WTC11 (cell line): Measurements from ENCODE around the gene PAIP2. TPM values are rescaled to one million over a fixed set of nuclear protein-coding genes. Genes with fewer than 3 reads are reported as not detected.

Source experiments
- ATAC-seq: fragments of 200-7000 bp; cut with Tn5 transposase; 2 replicates; pipeline ENCODE4 v1.10.0; 2021; ENCODE audit warnings: mild to moderate bottlenecking, moderate library complexity
- CTCF ChIA-PET: fragments of 300-600 bp; sonication (Branson Sonifier 250); formaldehyde crosslinking; loops from one replicate; lab custom pipeline; 2021; ENCODE audit warnings: antibody characterized with exemption; lab: Charles Lee
- POLR2A ChIA-PET: fragments of 350-600 bp; sonication (Branson Sonifier 250); formaldehyde crosslinking; loops from one replicate; lab custom pipeline; 2021; ENCODE audit warnings: antibody characterized with exemption; lab: Charles Lee
- DNase-seq: peaks from one replicate; pipeline ENCODE4 v3.0.0; 2021; ENCODE audit warnings: low spot score
- H3K27ac Mint-ChIP-seq: 2 replicates; pipeline ENCODE4 v1.8.0; 2021; ENCODE audit warnings: mixed read lengths
- H3K27me3 Mint-ChIP-seq: 2 replicates; pipeline ENCODE4 v1.8.0; 2021; ENCODE audit warnings: low read depth, mild to moderate bottlenecking, moderate library complexity, mixed read lengths
- H3K36me3 Mint-ChIP-seq: 2 replicates; pipeline ENCODE4 v1.8.0; 2021; ENCODE audit warnings: mixed read lengths
- H3K4me1 Mint-ChIP-seq: 2 replicates; pipeline ENCODE4 v1.8.0; 2022; ENCODE audit warnings: mixed read lengths
- H3K4me3 Mint-ChIP-seq: 2 replicates; pipeline ENCODE4 v1.8.0; 2021; ENCODE audit warnings: mild to moderate bottlenecking, moderate library complexity, mixed read lengths
- H3K9me3 Mint-ChIP-seq: 2 replicates; pipeline ENCODE4 v1.8.0; 2021; ENCODE audit warnings: mixed read lengths
- CTCF ChIP-seq: fragments of 200-600 bp; IDR thresholded peaks from 2 replicates; pipeline ENCODE4 v1.8.0; 2022; ENCODE audit warnings: antibody characterized with exemption
- EMX1 ChIP-seq: fragments of 250-450 bp; sonication (Bioruptor Pico); IDR thresholded peaks from 2 replicates; pipeline ENCODE4 v1.8.0; 2021; ENCODE audit warnings: mild to moderate bottlenecking
- FOXK1 ChIP-seq: sonication (generic); formaldehyde crosslinking; IDR thresholded peaks from 2 replicates; pipeline ENCODE4 v1.8.0; 2022; ENCODE audit warnings: mild to moderate bottlenecking, moderate library complexity, missing genetic modification reagents
- GTF2I ChIP-seq: fragments of 250-450 bp; sonication (Bioruptor Pico); conservative IDR thresholded peaks from 2 replicates; pipeline ENCODE4 v1.4.0; 2021; ENCODE audit warnings: mild to moderate bottlenecking
- MAX ChIP-seq: sonication (generic); formaldehyde crosslinking; IDR thresholded peaks from 2 replicates; pipeline ENCODE4 v1.8.0; 2022; ENCODE audit warnings: mild to moderate bottlenecking, missing genetic modification reagents
- MLX ChIP-seq: sonication (generic); formaldehyde crosslinking; IDR thresholded peaks from 2 replicates; pipeline ENCODE4 v1.8.1; 2023; ENCODE audit warnings: mild to moderate bottlenecking, missing genetic modification reagents, moderate library complexity
- NR3C1 ChIP-seq: sonication (generic); formaldehyde crosslinking; conservative IDR thresholded peaks from 2 replicates; pipeline ENCODE4 v1.8.1; 2023; ENCODE audit warnings: low read depth, mild to moderate bottlenecking, missing genetic modification reagents
- RELA ChIP-seq: sonication (generic); formaldehyde crosslinking; IDR thresholded peaks from 2 replicates; pipeline ENCODE4 v1.8.1; 2022; ENCODE audit warnings: missing genetic modification reagents, mild to moderate bottlenecking, borderline replicate concordance
- RORB ChIP-seq: fragments of 250-450 bp; sonication (Bioruptor Pico); IDR thresholded peaks from 2 replicates; pipeline ENCODE4 v1.9.0; 2021; ENCODE audit warnings: mild to moderate bottlenecking
- SMAD4 ChIP-seq: sonication (generic); formaldehyde crosslinking; IDR thresholded peaks from 2 replicates; pipeline ENCODE4 v1.8.0; 2022; ENCODE audit warnings: mild to moderate bottlenecking, missing genetic modification reagents
- ZNF317 ChIP-seq: sonication (generic); formaldehyde crosslinking; IDR thresholded peaks from 2 replicates; pipeline ENCODE4 v1.8.1; 2023; ENCODE audit warnings: low read depth, mild to moderate bottlenecking, moderate library complexity, missing genetic modification reagents, borderline replicate concordance
- ZNF396 ChIP-seq: fragments of 250-450 bp; sonication (Bioruptor Pico); IDR thresholded peaks from 2 replicates; pipeline ENCODE4 v1.8.0; 2021; ENCODE audit warnings: mild to moderate bottlenecking, moderate library complexity, borderline replicate concordance
- total RNA-seq: library from RNA; stranded (reverse); gene quantifications from 3 replicates; pipeline ENCODE4 v1.2.3, GENCODE V29; 2021
- TF ChIP-seq, protein P1 (sequence below): fragments of 250-450 bp; sonication (Bioruptor Pico); IDR thresholded peaks from 2 replicates; pipeline ENCODE4 v1.9.0; 2021; ENCODE audit warnings: mild to moderate bottlenecking
- TF ChIP-seq, protein P2 (sequence below): fragments of 250-450 bp; sonication (Bioruptor Pico); conservative IDR thresholded peaks from 2 replicates; pipeline ENCODE4 v1.9.0; 2021; ENCODE audit warnings: mild to moderate bottlenecking
- TF ChIP-seq, protein P3 (sequence below): fragments of 250-450 bp; sonication (Bioruptor Pico); IDR thresholded peaks from 2 replicates; pipeline ENCODE4 v1.9.0; 2021; ENCODE audit warnings: mild to moderate bottlenecking
- TF ChIP-seq, protein P4 (sequence below): sonication (generic); formaldehyde crosslinking; IDR thresholded peaks from 2 replicates; pipeline ENCODE4 v1.8.0; 2022; ENCODE audit warnings: mild to moderate bottlenecking, missing genetic modification reagents
- TF ChIP-seq, protein P5 (sequence below): sonication (generic); formaldehyde crosslinking; IDR thresholded peaks from 2 replicates; pipeline ENCODE4 v1.8.1; 2022; ENCODE audit warnings: mild to moderate bottlenecking, moderate library complexity, missing genetic modification reagents

PAIP2 gene
- total RNA-seq, 1 experiment from 2014 or later, result 126 TPM

GRCh38 chr5:139402561-139403158 is 61.0 kb downstream of the PAIP2 start:
- peak; percentile 71 for DNase-seq
- H3K27me3 Mint-ChIP-seq, result no peaks in the 10 kb centered on the region
- peak overlapping the region; percentile 94 for H3K4me3 Mint-ChIP-seq
- TF ChIP-seq CTCF (peak; percentile 64; the same call in 1 of the 2 replicates), FOXK1 (CRISPR knock-in tag) (no peak)
- ChIA-PET CTCF (interaction anchor here (0.6 to 3.4 kb wide), 20 partner anchors 9 to 373 kb away, joined by 3 to 31 read pairs (median 4); partner anchors contain the start of genes CXXC5, DNAJC18, PAIP2 and PROB1), POLR2A (interaction anchor here (0.6 to 1.5 kb wide), 3 partner anchors 7 to 127 kb away, joined by 3 to 4 read pairs (median 3); partner anchors contain the start of gene PROB1)
- H3K36me3 Mint-ChIP-seq, result peaks cover 16% of the 10 kb centered on the region
- H3K9me3 Mint-ChIP-seq, result no peaks in the 10 kb centered on the region
- peaks cover 16% of the 10 kb centered on the region for H3K4me1 Mint-ChIP-seq
- peak; percentile 32 for ATAC-seq
- H3K27ac Mint-ChIP-seq, result no peak overlapping the region; the same call in 1 of the 2 replicates

GRCh38 chr5:139403418-139403786 is 61.7 kb downstream of the PAIP2 start:
- ATAC-seq (no peak), DNase-seq (no peak)
- Mint-ChIP-seq H3K4me3 (peak overlapping the region; percentile 94), H3K36me3 (peaks cover 12% of the 10 kb centered on the region), H3K27ac (peak overlapping the region; percentile 100), H3K9me3 (no peaks in the 10 kb centered on the region), H3K27me3 (no peaks in the 10 kb centered on the region), H3K4me1 (peaks cover 16% of the 10 kb centered on the region)
- CTCF ChIA-PET, result interaction anchor here (0.9 to 3.4 kb wide), 12 partner anchors 11 to 372 kb away, joined by 3 to 31 read pairs (median 4); partner anchors contain the start of genes CXXC5, DNAJC18, PROB1 and SLC23A1
- TF ChIP-seq, protein P1, sequence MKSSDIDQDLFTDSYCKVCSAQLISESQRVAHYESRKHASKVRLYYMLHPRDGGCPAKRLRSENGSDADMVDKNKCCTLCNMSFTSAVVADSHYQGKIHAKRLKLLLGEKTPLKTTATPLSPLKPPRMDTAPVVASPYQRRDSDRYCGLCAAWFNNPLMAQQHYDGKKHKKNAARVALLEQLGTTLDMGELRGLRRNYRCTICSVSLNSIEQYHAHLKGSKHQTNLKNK (CRISPR knock-in tag), result no peak
- TF ChIP-seq ZNF317 (no peak), RORB (CRISPR knock-in tag) (no peak), MLX (no peak), RELA (CRISPR knock-in tag) (no peak), GTF2I (no peak), EMX1 (CRISPR knock-in tag) (no peak), CTCF (no peak), NR3C1 (CRISPR knock-in tag) (no peak), SMAD4 (CRISPR knock-in tag) (no peak), ZNF396 (CRISPR knock-in tag) (no peak), FOXK1 (CRISPR knock-in tag) (no peak), MAX (no peak)
- TF ChIP-seq, protein P2, sequence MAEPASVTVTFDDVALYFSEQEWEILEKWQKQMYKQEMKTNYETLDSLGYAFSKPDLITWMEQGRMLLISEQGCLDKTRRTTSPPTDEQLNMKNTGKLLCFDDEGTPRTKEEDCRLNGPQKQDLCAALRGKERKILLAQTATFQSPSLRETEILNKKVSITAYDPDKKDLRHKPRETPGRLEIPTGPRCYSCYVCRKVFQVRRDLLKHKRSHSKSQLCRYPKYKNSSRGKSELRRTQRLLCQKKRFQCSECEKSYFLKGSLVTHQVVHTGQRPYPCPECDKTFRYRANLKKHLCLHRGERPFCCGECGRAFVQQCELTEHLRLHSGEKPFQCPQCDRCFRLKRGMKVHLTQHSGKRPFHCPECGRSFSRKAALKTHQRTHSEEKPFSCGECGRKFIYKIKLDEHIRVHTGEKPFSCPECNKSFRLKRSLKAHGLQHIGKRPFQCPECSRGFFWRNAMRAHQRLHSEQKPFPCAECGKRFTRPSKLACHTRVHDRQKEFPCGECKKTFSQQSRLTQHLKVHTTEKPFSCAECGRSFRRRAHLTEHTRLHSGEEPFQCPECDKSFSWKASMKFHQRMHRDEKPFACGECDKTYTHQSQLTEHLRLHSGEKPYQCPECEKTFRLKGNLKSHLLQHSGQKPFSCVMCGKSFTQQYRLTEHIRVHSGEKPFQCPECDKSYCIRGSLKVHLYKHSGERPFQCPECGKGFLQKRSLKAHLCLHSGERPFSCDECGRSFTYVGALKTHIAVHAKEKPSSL (CRISPR knock-in tag), result no peak
- TF ChIP-seq, protein P3, sequence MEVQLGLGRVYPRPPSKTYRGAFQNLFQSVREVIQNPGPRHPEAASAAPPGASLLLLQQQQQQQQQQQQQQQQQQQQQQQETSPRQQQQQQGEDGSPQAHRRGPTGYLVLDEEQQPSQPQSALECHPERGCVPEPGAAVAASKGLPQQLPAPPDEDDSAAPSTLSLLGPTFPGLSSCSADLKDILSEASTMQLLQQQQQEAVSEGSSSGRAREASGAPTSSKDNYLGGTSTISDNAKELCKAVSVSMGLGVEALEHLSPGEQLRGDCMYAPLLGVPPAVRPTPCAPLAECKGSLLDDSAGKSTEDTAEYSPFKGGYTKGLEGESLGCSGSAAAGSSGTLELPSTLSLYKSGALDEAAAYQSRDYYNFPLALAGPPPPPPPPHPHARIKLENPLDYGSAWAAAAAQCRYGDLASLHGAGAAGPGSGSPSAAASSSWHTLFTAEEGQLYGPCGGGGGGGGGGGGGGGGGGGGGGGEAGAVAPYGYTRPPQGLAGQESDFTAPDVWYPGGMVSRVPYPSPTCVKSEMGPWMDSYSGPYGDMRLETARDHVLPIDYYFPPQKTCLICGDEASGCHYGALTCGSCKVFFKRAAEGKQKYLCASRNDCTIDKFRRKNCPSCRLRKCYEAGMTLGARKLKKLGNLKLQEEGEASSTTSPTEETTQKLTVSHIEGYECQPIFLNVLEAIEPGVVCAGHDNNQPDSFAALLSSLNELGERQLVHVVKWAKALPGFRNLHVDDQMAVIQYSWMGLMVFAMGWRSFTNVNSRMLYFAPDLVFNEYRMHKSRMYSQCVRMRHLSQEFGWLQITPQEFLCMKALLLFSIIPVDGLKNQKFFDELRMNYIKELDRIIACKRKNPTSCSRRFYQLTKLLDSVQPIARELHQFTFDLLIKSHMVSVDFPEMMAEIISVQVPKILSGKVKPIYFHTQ (CRISPR knock-in tag), result no peak
- TF ChIP-seq, protein P4, sequence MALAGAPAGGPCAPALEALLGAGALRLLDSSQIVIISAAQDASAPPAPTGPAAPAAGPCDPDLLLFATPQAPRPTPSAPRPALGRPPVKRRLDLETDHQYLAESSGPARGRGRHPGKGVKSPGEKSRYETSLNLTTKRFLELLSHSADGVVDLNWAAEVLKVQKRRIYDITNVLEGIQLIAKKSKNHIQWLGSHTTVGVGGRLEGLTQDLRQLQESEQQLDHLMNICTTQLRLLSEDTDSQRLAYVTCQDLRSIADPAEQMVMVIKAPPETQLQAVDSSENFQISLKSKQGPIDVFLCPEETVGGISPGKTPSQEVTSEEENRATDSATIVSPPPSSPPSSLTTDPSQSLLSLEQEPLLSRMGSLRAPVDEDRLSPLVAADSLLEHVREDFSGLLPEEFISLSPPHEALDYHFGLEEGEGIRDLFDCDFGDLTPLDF (CRISPR knock-in tag), result no peak
- TF ChIP-seq, protein P5, sequence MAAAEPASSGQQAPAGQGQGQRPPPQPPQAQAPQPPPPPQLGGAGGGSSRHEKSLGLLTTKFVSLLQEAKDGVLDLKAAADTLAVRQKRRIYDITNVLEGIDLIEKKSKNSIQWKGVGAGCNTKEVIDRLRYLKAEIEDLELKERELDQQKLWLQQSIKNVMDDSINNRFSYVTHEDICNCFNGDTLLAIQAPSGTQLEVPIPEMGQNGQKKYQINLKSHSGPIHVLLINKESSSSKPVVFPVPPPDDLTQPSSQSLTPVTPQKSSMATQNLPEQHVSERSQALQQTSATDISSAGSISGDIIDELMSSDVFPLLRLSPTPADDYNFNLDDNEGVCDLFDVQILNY (CRISPR knock-in tag), result no peak
- POLR2A ChIA-PET, result interaction anchor here (1.0 to 1.5 kb wide), 4 partner anchors 8 to 130 kb away, joined by 3 to 4 read pairs (median 4); partner anchors contain the start of genes DNAJC18, PAIP2 and PROB1
